H9 (cell line): ENCODE data around the gene PHACTR4. TPM values are rescaled to one million over a fixed set of nuclear protein-coding genes. Genes with fewer than 3 reads are reported as not detected.

Source experiments
- DNase-seq: peaks from one replicate; pipeline ENCODE4 v3.0.0-alpha.2; 2017
- H2AFZ ChIP-seq: one replicate; pipeline ENCODE4 v1.6.1; 2013; ENCODE audit warnings: mild to moderate bottlenecking, low read length, control low read depth, moderate library complexity
- H2AK5ac ChIP-seq: 2 replicates; pipeline ENCODE4 v1.6.1; 2013; ENCODE audit warnings: low read length, control low read depth, mixed read lengths; ENCODE audit not compliant: insufficient read length
- H2BK120ac ChIP-seq: one replicate; pipeline ENCODE4 v1.6.1; 2013; ENCODE audit warnings: low read depth, mild to moderate bottlenecking, low read length, control low read depth, inconsistent platforms; ENCODE audit not compliant: poor library complexity, severe bottlenecking
- H2BK12ac ChIP-seq: 2 replicates; pipeline ENCODE4 v1.6.1; 2013; ENCODE audit warnings: low read length, control low read depth, mixed read lengths, low read depth; ENCODE audit not compliant: insufficient read length
- H2BK15ac ChIP-seq: 2 replicates; pipeline ENCODE4 v1.6.1; 2013; ENCODE audit warnings: low read depth, low read length, control low read depth
- H2BK20ac ChIP-seq: one replicate; pipeline ENCODE4 v1.6.1; 2013; ENCODE audit warnings: low read depth, mild to moderate bottlenecking, low read length, control low read depth, inconsistent platforms; ENCODE audit not compliant: poor library complexity, severe bottlenecking
- H2BK5ac ChIP-seq: 2 replicates; pipeline ENCODE4 v1.6.1; 2013; ENCODE audit warnings: low read length, control low read depth, mixed read lengths; ENCODE audit not compliant: insufficient read length
- H3K14ac ChIP-seq: 2 replicates; pipeline ENCODE4 v1.6.1; 2013; ENCODE audit warnings: low read length, control low read depth; ENCODE audit not compliant: insufficient read depth
- H3K18ac ChIP-seq: 2 replicates; pipeline ENCODE4 v1.6.1; 2013; ENCODE audit warnings: low read depth, mild to moderate bottlenecking, mixed read lengths, low read length, control low read depth; ENCODE audit not compliant: insufficient read length
- H3K23ac ChIP-seq: 2 replicates; pipeline ENCODE4 v1.6.1; 2013; ENCODE audit warnings: low read length, control low read depth, mixed read lengths, low read depth; ENCODE audit not compliant: insufficient read length
- H3K23me2 ChIP-seq: 2 replicates; pipeline ENCODE4 v1.6.1; 2013; ENCODE audit warnings: low read depth, mild to moderate bottlenecking, mixed read lengths, low read length, control low read depth; ENCODE audit not compliant: insufficient read length, poor library complexity, severe bottlenecking
- H3K27ac ChIP-seq: 2 replicates; pipeline ENCODE4 v1.5.1; 2013; ENCODE audit warnings: low read length, control low read depth, mixed read lengths, low read depth; ENCODE audit not compliant: insufficient read length
- H3K27me3 ChIP-seq: 2 replicates; pipeline ENCODE4 v1.6.1; 2013; ENCODE audit warnings: low read length, control low read depth, inconsistent platforms; ENCODE audit not compliant: insufficient read depth
- H3K4ac ChIP-seq: 2 replicates; pipeline ENCODE4 v1.6.1; 2013; ENCODE audit warnings: low read depth, mild to moderate bottlenecking, control low read depth, inconsistent platforms, low read length, moderate library complexity
- H3K4me1 ChIP-seq: 2 replicates; pipeline ENCODE4 v1.6.1; 2013; ENCODE audit warnings: low read length, control low read depth, inconsistent platforms; ENCODE audit not compliant: insufficient read depth
- H3K4me2 ChIP-seq: 2 replicates; pipeline ENCODE4 v1.6.1; 2013; ENCODE audit warnings: low read length, control low read depth, mixed read lengths; ENCODE audit not compliant: insufficient read length, insufficient read depth
- H3K56ac ChIP-seq: 2 replicates; pipeline ENCODE4 v1.6.1; 2013; ENCODE audit warnings: low read depth, mild to moderate bottlenecking, mixed read lengths, low read length, control low read depth; ENCODE audit not compliant: insufficient read length
- H3K79me1 ChIP-seq: 2 replicates; pipeline ENCODE4 v1.6.1; 2013; ENCODE audit warnings: low read depth, mild to moderate bottlenecking, moderate library complexity, low read length, control low read depth, inconsistent platforms; ENCODE audit not compliant: insufficient read depth, poor library complexity, severe bottlenecking
- H3K79me2 ChIP-seq: 2 replicates; pipeline ENCODE4 v1.6.1; 2013; ENCODE audit warnings: low read length, control low read depth, inconsistent platforms; ENCODE audit not compliant: insufficient read depth
- H3K9ac ChIP-seq: 2 replicates; pipeline ENCODE4 v1.6.1; 2013; ENCODE audit warnings: low read length, control low read depth, mixed read lengths; ENCODE audit not compliant: insufficient read length; ENCODE audit errors: extremely low read depth
- H3K9me3 ChIP-seq: one replicate; pipeline ENCODE4 v1.6.1; 2013; ENCODE audit warnings: low read depth, low read length, inconsistent platforms; ENCODE audit not compliant: control insufficient read depth
- H3T11ph ChIP-seq: one replicate; pipeline ENCODE4 v1.6.1; 2013; ENCODE audit warnings: mild to moderate bottlenecking, low read length, control low read depth, inconsistent platforms
- H4K20me1 ChIP-seq: one replicate; pipeline ENCODE4 v1.6.1; 2013; ENCODE audit not compliant: control insufficient read depth, insufficient read length, insufficient read depth
- H4K5ac ChIP-seq: 2 replicates; pipeline ENCODE4 v1.6.1; 2013; ENCODE audit warnings: low read depth, mild to moderate bottlenecking, mixed read lengths, low read length, control low read depth; ENCODE audit not compliant: insufficient read length
- H4K8ac ChIP-seq: replicated peaks from 2 replicates; pipeline ENCODE4 v1.6.1; 2013; ENCODE audit warnings: low read length, control low read depth, mixed read lengths, low read depth; ENCODE audit not compliant: insufficient read length
- H4K91ac ChIP-seq: 2 replicates; pipeline ENCODE4 v1.6.1; 2013; ENCODE audit warnings: low read depth, mild to moderate bottlenecking, moderate library complexity, mixed read lengths, low read length, control low read depth; ENCODE audit not compliant: insufficient read length
- H3K27ac Mint-ChIP-seq, 3 experiments: 2 replicates in 2 of 3; 3 replicates in 1 of 3; pipeline ENCODE4 v1.8.0; 2020 to 2021; ENCODE audit warnings: mixed read lengths in 3 of 3, mild to moderate bottlenecking in 1 of 3, moderate library complexity in 1 of 3
- H3K27me3 Mint-ChIP-seq: 2 replicates; pipeline ENCODE4 v1.8.0; 2021; ENCODE audit warnings: low read depth, mild to moderate bottlenecking, moderate library complexity, mixed read lengths
- H3K36me3 Mint-ChIP-seq, 3 experiments: 2 replicates in 2 of 3; 3 replicates in 1 of 3; pipeline ENCODE4 v1.8.0; 2020 to 2021; ENCODE audit warnings: low read depth in 3 of 3, mixed read lengths in 3 of 3; ENCODE audit not compliant: insufficient read depth in 1 of 3
- H3K4me1 Mint-ChIP-seq, 2 experiments: 2 replicates each; pipeline ENCODE4 v1.8.0; 2020; ENCODE audit warnings: mixed read lengths in 2 of 2
- H3K4me3 Mint-ChIP-seq, 2 experiments: 2 replicates in 1 of 2; 3 replicates in 1 of 2; pipeline ENCODE4 v1.8.0; 2020 to 2021; ENCODE audit warnings: mild to moderate bottlenecking in 2 of 2, mixed read lengths in 2 of 2, moderate library complexity in 1 of 2
- H3K9me3 Mint-ChIP-seq, 2 experiments: 2 replicates in 1 of 2; 3 replicates in 1 of 2; pipeline ENCODE4 v1.8.0; 2020; ENCODE audit warnings: mild to moderate bottlenecking in 2 of 2, mixed read lengths in 2 of 2, moderate library complexity in 1 of 2
- CTCF ChIP-seq: fragments of 200-600 bp; sonication (generic); conservative IDR thresholded peaks from 3 replicates; pipeline ENCODE4 v1.8.0; 2021; ENCODE audit warnings: antibody characterized with exemption, mild to moderate bottlenecking
- WGBS: extraction: QIAGEN DNeasy Blood & Tissue Kit; methylation state at CpG from one replicate; pipeline ENCODE4 v1.1.7; 2013; ENCODE audit warnings: missing lambda C conversion rate, low lambda C conversion rate, mixed read lengths; ENCODE audit not compliant: insufficient read length; ENCODE audit errors: extremely low coverage; 5-methylcytosine and 5-hydroxymethylcytosine counted together
- long read RNA-seq: library from polyadenylated mRNA; unstranded; transcript quantifications from one replicate; pipeline ENCODE4 v2.0.0, GENCODE V29; 2020
- total RNA-seq: library from RNA; stranded (reverse); gene quantifications from 2 replicates; pipeline ENCODE4 v1.2.1, GENCODE V29; 2021

The PHACTR4 gene
- 53.8 and 54.0 TPM in 2 replicates for total RNA-seq
- long read RNA-seq, full-length matches to known transcripts = 4 of 91 reads
- long read RNA-seq, partial matches to known transcripts = 43 of 91 reads
- long read RNA-seq, other reads (novel, unspliced or antisense) = 44 of 91 reads

GRCh38 chr1:28369371-28370238 is at the start of gene PHACTR4:
Gene PHACTR4, plus strand, starts transcription at chr1:28369740. Its CDS starts 37,708 bp downstream, at chr1:28407448.
- Histone ChIP-seq H3K79me1 (no peaks in the 10 kb centered on the region), H2BK15ac (no peak within 1 kb of the TSS), H4K91ac (no peak within 1 kb of the TSS), H3K14ac (peak within 1 kb of the TSS; percentile 67), H4K5ac (no peak within 1 kb of the TSS), H2AK5ac (no peak within 1 kb of the TSS), H2BK120ac (no peak within 1 kb of the TSS), H3K4me1 (no peaks in the 10 kb centered on the region), H2BK12ac (no peak within 1 kb of the TSS), H3K56ac (no peak within 1 kb of the TSS), H3K27me3 (no peaks in the 10 kb centered on the region), H4K20me1 (no peaks in the 10 kb centered on the region), H3T11ph (no peak within 1 kb of the TSS), H3K4me2 (peak within 1 kb of the TSS; percentile 79), H4K8ac (no peak within 1 kb of the TSS), H2BK5ac (no peak within 1 kb of the TSS), H3K23me2 (no peaks in the 10 kb centered on the region), H2AFZ (peak within 1 kb of the TSS; percentile 65), H3K79me2 (peaks cover 13% of the 10 kb centered on the region; the same call in 1 of the 2 replicates), H3K9me3 (no peaks in the 10 kb centered on the region), H3K23ac (no peak within 1 kb of the TSS), H3K27ac (peak within 1 kb of the TSS; percentile 3), H3K4ac (no peak within 1 kb of the TSS), H2BK20ac (no peak within 1 kb of the TSS), H3K18ac (peak within 1 kb of the TSS; percentile 91), H3K9ac (peak within 1 kb of the TSS; percentile 77)
- Mint-ChIP-seq H3K4me3 (peak within 1 kb of the TSS; percentile 94 to 97), H3K4me1 (peaks cover 22% of the 10 kb centered on the region in 2 experiments), H3K36me3 (peaks cover 0 to 7% (median 7%) of the 10 kb centered on the region in 3 experiments; a peak in 4 of 7 replicates), H3K9me3 (no peaks in the 10 kb centered on the region), H3K27ac (peak within 1 kb of the TSS; percentile 97 to 99 (median 97)), H3K27me3 (no peaks in the 10 kb centered on the region)
- no peak for TF ChIP-seq CTCF
- peak; percentile 98 for DNase-seq
- no CpG with 5 or more reads among the region's 61 CpGs for WGBS
